GM12801 (cell line): Measurements from ENCODE around the gene PDE5A.

ENCODE experiments used
- CTCF ChIP-seq: IDR thresholded peaks from one replicate; pipeline ENCODE4 v1.5.1; 2011; ENCODE audit warnings: control low read depth; ENCODE audit not compliant: insufficient read length; ENCODE audit errors: extremely low read depth

The PDE5A gene

GRCh38 chr4:119549639-119550038 is 79.0 kb downstream of the PDE5A start:
- no peak for TF ChIP-seq CTCF

GRCh38 chr4:119543779-119544178 is 84.8 kb downstream of the PDE5A start:
- no peak for TF ChIP-seq CTCF

- no peak for TF ChIP-seq CTCF
Observed at GRCh38 chr4:119543187-119543586, 85.4 kb downstream of the PDE5A start.

GRCh38 chr4:119540249-119540648 is 88.4 kb downstream of the PDE5A start:
- no peak for TF ChIP-seq CTCF

GRCh38 chr4:119537586-119537985 is 91.0 kb downstream of the PDE5A start:
- TF ChIP-seq CTCF = no peak

GRCh38 chr4:119536572-119537528 is 91.8 kb downstream of the PDE5A start:
- TF ChIP-seq CTCF = no peak

GRCh38 chr4:119532319-119532718 is 96.3 kb downstream of the PDE5A start:
- no peak for TF ChIP-seq CTCF
